Measurements from ENCODE around the gene DNAH2.

Gene DNAH2, protein sequence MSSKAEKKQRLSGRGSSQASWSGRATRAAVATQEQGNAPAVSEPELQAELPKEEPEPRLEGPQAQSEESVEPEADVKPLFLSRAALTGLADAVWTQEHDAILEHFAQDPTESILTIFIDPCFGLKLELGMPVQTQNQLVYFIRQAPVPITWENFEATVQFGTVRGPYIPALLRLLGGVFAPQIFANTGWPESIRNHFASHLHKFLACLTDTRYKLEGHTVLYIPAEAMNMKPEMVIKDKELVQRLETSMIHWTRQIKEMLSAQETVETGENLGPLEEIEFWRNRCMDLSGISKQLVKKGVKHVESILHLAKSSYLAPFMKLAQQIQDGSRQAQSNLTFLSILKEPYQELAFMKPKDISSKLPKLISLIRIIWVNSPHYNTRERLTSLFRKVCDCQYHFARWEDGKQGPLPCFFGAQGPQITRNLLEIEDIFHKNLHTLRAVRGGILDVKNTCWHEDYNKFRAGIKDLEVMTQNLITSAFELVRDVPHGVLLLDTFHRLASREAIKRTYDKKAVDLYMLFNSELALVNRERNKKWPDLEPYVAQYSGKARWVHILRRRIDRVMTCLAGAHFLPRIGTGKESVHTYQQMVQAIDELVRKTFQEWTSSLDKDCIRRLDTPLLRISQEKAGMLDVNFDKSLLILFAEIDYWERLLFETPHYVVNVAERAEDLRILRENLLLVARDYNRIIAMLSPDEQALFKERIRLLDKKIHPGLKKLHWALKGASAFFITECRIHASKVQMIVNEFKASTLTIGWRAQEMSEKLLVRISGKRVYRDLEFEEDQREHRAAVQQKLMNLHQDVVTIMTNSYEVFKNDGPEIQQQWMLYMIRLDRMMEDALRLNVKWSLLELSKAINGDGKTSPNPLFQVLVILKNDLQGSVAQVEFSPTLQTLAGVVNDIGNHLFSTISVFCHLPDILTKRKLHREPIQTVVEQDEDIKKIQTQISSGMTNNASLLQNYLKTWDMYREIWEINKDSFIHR (N-terminal part only)
- total RNA-seq, result 0 to 0.07 reads per million in 2 donors

DNA sequence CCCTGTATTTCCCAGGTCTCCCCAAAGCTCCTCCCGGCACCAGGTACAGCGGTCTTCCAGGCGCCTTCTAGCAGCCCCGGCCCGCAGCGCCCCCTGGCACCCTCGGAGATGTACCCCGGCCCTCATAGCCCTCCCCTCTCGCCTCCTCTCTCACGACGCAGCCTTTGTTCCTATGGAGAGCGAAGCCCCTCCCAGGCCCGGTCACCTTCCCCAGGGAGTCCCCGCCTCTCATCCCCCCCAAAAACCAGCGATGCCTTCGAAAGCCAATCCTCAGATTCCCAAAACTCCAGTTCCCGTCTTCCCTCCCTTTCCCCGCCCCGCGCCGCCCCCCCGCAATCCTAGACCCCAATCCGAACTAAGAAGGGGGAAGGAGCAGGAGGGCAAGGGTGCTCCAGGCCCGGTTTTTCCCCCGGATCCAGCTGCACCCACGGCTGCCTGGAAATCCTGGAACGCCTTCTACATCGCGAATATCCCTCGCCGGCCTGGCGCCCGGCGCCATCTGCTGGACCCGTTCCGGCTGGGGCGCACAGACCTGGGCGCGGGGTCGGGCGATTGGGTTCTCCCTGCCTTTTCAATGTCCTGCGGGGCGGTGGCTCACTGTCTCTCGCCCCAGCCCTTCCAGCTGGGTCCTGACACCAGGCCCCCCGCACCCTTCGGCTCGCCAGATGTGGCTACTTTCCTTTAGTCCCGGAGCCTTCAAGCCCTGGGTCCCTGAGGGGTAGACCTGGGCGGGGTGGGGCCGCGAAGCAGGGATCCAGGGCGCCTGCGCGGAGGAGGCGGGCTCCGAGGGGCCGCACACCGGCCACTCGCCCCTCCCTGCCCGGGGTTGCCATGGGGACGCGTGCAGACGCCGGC lies at the start of gene DNAH2:
TSS of gene DNAH2 (plus strand) at position 844 of the 855 bp plus-strand sequence. CDS start 1,991 bp downstream, outside the sequence.
- DNase-seq, result peak in 2 of 5 experiments; percentile 25 to 29

DNA sequence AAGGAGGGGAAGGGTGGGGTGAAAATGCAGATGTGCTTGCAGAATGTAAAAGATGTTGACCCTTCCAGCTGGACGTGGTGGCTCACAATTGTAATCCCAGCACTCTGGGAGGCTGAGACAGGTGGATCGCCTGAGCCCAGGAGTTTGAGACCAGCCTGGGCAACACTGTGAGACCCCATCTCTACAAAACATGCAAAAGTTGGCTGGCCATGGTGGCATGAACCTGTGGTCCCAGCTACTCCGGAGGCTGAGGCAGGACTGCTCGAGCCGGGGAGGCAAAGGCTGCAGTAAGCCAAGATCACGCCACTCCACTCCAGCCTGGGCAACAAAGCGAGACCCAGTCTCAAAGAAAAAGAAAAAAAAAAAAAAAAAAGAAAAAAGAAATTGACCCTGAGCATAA lies 49.1 kb upstream of the DNAH2 start:
- no peak for DNase-seq

DNA sequence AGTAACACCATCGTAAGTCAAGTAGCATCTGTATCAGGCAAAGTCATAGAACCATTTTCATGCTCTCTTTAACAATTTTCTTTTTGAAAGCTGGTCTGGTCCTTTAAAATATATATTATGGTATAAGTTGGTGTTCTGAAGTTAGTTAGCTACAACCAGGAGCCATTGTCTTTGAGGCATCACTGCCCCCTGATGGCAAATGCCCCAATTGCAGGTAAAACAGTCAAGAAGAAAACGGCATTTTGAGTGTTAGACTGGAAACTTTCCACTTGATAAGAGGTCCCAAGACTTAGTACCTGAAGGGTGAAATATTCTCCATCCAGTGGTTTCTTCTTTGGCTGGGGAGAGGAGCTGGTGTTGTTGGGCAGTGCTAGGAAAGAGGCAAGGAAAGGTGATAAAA lies 44.3 kb upstream of the DNAH2 start:
- DNase-seq, result peak in 1 of 5 experiments; percentile 30

DNA sequence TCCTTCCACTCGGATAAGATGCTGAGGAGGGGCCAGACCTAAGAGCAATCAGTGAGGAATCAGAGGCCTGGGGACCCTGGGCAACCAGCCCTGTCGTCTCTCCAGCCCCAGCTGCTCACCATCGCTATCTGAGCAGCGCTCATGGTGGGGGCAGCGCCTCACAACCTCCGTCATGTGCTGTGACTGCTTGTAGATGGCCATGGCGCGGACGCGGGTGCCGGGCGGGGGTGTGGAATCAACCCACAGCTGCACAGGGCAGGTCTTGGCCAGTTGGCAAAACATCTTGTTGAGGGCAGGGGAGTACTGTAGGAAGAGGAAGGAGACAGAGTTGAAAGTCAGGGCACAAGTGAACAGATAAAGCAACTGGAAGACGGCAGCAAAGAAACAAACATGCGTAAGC lies 42.6 kb upstream of the DNAH2 start:
- no peak for DNase-seq

- DNase-seq, result no peak
These were observed 41.0 kb upstream of the DNAH2 start for GRCh38 chr17:7676533-7676932.

- DNase-seq, result no peak
These were observed 40.0 kb upstream of the DNAH2 start for GRCh38 chr17:7677388-7678067.

DNA sequence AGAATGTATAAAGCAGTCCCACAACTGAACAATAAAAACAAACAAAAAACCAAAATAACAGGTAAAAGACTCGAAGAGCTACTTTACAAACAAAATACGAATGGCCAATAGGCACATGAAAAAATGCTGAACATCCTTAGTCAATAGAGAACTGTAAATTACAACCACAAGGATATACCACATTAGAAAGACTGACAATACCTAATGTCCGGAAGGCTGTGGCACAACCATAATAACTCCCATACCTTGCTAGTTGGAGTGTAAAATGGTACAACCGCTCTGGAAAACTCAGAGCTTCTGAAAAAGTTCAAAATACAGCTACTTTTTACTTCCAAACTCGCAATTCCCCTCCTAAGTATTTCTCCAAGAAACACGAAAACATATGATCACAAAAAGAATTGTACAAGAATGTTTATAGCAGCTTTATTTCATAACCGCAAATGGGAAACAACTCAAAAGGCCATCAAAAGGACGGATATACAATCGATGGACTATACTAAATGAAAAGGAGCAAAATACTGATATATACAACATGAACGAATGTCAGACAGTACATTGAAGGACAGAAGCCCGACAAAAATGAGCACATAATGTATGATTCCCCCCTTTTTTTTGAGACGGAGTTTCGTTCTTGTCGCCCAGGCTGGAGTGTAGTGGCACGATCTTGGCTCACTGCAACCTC lies 32.6 kb upstream of the DNAH2 start:
- peak in 1 of 5 experiments; percentile 70 for DNase-seq

GRCh38 chr17:7685533-7686221 lies 31.9 kb upstream of the DNAH2 start:
- peak; percentile 75 to 98 (median 85) for DNase-seq

DNA sequence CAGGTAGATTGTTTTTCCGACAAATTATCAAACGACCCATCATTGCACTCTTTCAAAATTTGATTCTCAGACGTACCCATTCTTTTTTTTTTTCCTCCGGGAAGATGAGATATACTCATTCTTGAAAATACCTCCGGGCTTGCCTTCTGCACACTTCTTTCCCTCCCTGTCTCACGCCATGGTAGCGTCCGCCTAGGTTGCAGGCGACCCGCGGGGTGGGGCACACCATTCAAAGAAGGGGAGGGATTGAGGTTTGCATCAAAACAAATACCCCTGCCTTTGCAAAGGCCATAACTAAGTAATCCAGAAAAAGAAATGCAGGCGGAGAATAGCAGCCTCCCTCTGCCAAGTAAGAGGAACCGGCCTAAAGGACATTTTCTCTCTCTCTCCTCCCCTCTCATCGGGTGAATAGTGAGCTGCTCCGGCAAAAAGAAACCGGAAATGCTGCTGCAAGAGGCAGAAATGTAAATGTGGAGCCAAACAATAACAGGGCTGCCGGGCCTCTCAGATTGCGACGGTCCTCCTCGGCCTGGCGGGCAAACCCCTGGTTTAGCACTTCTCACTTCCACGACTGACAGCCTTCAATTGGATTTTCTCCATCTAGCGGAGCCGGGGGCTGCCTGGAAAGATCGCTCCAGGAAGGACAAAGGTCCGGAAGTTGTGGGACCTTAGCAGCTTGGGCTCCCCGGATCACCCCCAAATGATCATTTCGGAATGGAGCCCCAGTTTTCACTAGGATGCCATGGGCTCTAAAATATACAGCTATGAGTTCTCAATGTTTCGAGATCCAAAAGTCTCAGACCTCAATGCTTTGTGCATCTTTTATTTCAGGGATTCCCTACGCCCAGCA lies 31.1 kb upstream of the DNAH2 start:
- peak in 4 of 5 experiments; percentile 44 to 82 (median 67) for DNase-seq

DNA sequence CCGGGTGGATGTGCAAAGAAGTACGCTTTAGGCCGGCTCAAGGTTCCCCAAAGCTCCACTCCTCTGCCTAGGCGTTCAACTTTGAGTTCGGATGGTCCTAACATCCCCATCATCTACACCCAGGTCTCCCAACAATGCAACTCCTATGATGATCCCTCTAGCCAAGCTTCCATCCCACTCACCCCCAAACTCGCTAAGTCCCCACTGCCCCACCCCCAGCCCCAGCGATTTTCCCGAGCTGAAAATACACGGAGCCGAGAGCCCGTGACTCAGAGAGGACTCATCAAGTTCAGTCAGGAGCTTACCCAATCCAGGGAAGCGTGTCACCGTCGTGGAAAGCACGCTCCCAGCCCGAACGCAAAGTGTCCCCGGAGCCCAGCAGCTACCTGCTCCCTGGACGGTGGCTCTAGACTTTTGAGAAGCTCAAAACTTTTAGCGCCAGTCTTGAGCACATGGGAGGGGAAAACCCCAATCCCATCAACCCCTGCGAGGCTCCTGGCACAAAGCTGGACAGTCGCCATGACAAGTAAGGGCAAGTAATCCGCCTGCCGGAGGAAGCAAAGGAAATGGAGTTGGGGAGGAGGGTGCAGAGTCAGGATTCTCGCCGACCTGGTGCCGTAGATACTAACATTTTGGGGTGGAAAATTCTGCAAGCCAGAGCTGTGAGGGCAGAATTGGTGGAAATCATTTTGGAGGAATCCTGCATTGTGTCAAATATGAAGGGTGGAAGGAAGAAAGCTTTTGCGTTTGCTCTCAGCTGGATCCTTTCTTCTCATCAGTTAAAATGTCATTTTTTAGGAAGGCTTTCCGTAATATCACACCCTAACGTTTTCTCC lies 30.3 kb upstream of the DNAH2 start, which contains the start of gene TP53:
TSS of gene TP53 (minus strand) at position 419 of the 836 bp plus-strand sequence. CDS start 10,896 bp downstream, outside the sequence.
- peak; percentile 61 to 97 (median 83) for DNase-seq

DNA sequence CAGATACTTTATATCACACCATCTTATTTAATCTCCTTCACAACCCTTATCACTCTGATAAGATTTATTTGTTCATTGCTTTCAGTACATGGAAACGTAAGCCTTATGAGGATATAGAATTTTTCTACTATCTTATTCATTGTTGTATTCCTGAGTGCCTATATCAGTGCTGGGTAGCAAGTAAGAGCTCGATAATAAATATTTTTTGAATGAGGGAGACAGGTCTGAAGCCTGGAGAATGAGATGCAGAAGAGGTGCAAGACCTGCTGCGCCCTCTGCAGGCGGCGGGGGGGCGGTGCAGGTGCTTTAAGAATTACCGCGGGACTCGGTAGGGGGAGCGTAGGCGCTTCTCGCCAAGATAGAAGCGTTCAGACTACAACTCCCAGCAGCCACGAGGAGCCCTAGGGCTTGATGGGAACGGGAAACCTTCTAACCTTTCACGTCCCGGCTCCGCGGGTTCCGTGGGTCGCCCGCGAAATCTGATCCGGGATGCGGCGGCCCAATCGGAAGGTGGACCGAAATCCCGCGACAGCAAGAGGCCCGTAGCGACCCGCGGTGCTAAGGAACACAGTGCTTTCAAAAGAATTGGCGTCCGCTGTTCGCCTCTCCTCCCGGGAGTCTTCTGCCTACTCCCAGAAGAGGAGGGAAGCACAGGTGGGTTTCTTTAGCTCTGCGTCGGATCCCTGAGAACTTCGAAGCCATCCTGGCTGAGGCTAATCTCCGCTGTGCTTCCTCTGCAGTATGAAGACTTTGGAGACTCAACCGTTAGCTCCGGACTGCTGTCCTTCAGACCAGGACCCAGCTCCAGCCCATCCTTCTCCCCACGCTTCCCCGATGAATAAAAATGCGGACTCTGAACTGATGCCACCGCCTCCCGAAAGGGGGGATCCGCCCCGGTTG lies 29.4 kb upstream of the DNAH2 start, which contains the start of gene WRAP53:
TSS of gene WRAP53 (plus strand) at position 570 of the 900 bp plus-strand sequence. CDS start at position 742, 172 bp downstream.
- peak; percentile 86 to 97 (median 93) for DNase-seq

GRCh38 chr17:7688808-7689316 lies 28.7 kb upstream of the DNAH2 start:
- no peak for DNase-seq

- no peak for DNase-seq
These were observed 22.0 kb upstream of the DNAH2 start for GRCh38 chr17:7695586-7695985.

DNA sequence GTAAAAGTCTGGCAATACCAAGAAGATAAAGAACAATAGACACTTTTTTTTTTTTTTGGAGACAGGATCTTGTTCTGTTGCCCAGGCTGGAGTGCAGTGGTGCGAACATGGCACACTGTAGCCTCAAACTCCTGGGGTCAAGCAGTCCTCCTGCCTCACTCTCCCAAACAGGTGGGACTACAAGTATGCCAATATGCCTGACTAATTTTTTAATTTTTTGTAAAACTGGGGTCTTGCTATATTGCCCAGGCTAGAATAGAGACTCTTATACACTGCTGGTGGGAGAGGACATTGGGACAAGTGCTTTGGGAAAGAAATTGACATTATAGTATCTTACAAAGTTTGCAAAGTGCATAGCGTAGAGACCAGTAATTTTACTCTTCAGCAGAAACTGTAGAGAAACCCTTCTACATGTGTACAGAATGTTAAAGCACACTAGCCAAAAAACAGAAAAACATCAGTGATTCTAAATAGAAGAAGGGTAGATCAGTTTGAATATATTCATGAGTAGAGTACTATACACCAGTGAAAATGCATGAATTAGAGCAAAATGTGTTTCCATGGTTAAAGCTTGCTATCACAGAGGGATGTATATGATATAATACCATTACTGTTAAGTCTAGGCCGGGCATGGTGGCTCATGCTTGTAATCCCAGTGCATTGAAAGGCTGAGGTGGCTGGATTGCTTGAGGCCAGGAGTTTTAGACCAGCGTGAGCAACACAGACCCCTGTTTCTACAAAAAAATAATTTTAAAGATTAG lies 19.5 kb upstream of the DNAH2 start:
- DNase-seq, result no peak

- DNase-seq, result no peak
These were observed 17.0 kb upstream of the DNAH2 start for GRCh38 chr17:7700510-7700909.

GRCh38 chr17:7701681-7702080 lies 15.9 kb upstream of the DNAH2 start:
- DNase-seq, result no peak
